ENCODE measurements around the gene CCL19. TPM values are rescaled to one million over a fixed set of nuclear protein-coding genes. Genes with fewer than 3 reads are reported as not detected.

The CCL19 gene
- polyA plus RNA-seq, 1 of the 3 experiments (the other 2 are of a cell fraction), result not detected

- POLR2A ChIA-PET, result no interaction called here
- Histone ChIP-seq H3K27me3 (ENCODE audit: insufficient read depth) (no peaks in the 10 kb centered on the region; the same call in 1 of the 2 replicates), H3K9me3 (no peaks in the 10 kb centered on the region), H3K9ac (no peak overlapping the region), H3K4me3 (ENCODE audit: low read depth in 2 of 2, low read length in 1 of 2) (no peak overlapping the region), H3K27ac (ENCODE audit: low read depth in 2 of 2, low read length in 1 of 2) (no peak overlapping the region), H3K79me2 (ENCODE audit: insufficient read depth) (no peaks in the 10 kb centered on the region), H3K4me1 (ENCODE audit: control insufficient read depth in 1 of 2, insufficient read depth in 2 of 2, low read depth in 1 of 2, low read length in 1 of 2) (no peaks in the 10 kb centered on the region), H3K9me2 (no peaks in the 10 kb centered on the region), H3K4me2 (no peak overlapping the region), H4K20me1 (ENCODE audit: insufficient read depth) (no peaks in the 10 kb centered on the region), H3F3A (replicated peaks; ENCODE audit: insufficient read depth) (no peaks in the 10 kb centered on the region), H2AFZ (ENCODE audit: low read depth) (no peak overlapping the region), H3K36me3 (replicated peaks in 1 of 2; ENCODE audit: control insufficient read depth in 1 of 2, insufficient read depth in 2 of 2, low read length in 1 of 2) (no peaks in the 10 kb centered on the region)
- CTCF ChIA-PET, result interaction anchor here (1.0 kb wide), 1 partner anchor 16 kb away, joined by 3 read pairs; no protein-coding TSS in a partner anchor
- no peak for DNase-seq
- TF ChIP-seq RFX5 (IDR thresholded peaks at IDR 0.05; ENCODE audit: low read length) (no peak), USF1 (IDR thresholded peaks at IDR 0.05; ENCODE audit: borderline replicate concordance, low read depth) (no peak)
- 93% methylated on average over 3 of the region's 3 CpGs for WGBS (ENCODE audit: low lambda C conversion rate)
Observed at GRCh38 chr9:34717996-34718614, 27.0 kb upstream of the CCL19 start.

GRCh38 chr9:34716711-34717110 lies 25.6 kb upstream of the CCL19 start:
- no peaks in the 10 kb centered on the region for H3K36me3 ChIP-seq (replicated peaks in 1 of 2; ENCODE audit: control insufficient read depth in 1 of 2, insufficient read depth in 2 of 2, low read length in 1 of 2)
- 50% methylated on average over 4 of the region's 4 CpGs for WGBS (ENCODE audit: low lambda C conversion rate)
- POLR2A ChIA-PET, result no interaction called here
- TF ChIP-seq, protein P1, sequence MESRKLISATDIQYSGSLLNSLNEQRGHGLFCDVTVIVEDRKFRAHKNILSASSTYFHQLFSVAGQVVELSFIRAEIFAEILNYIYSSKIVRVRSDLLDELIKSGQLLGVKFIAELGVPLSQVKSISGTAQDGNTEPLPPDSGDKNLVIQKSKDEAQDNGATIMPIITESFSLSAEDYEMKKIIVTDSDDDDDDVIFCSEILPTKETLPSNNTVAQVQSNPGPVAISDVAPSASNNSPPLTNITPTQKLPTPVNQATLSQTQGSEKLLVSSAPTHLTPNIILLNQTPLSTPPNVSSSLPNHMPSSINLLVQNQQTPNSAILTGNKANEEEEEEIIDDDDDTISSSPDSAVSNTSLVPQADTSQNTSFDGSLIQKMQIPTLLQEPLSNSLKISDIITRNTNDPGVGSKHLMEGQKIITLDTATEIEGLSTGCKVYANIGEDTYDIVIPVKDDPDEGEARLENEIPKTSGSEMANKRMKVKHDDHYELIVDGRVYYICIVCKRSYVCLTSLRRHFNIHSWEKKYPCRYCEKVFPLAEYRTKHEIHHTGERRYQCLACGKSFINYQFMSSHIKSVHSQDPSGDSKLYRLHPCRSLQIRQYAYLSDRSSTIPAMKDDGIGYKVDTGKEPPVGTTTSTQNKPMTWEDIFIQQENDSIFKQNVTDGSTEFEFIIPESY (IDR thresholded peaks at IDR 0.05; ENCODE audit: borderline replicate concordance, low read depth), result no peak
- TF ChIP-seq USF1 (IDR thresholded peaks at IDR 0.05; ENCODE audit: borderline replicate concordance, low read depth) (no peak), MEF2A (IDR thresholded peaks at IDR 0.05; ENCODE audit: borderline replicate concordance, low read depth) (no peak), SMC3 (IDR thresholded peaks at IDR 0.05; ENCODE audit: low read depth, low read length) (no peak), NRF1 (IDR thresholded peaks at IDR 0.05; ENCODE audit: low read depth, low read length) (no peak), RXRA (IDR thresholded peaks at IDR 0.05; ENCODE audit: borderline replicate concordance, low read depth) (no peak), FOSL2 (IDR thresholded peaks at IDR 0.05; ENCODE audit: borderline replicate concordance, low read depth) (no peak), ELF1 (IDR thresholded peaks at IDR 0.05) (no peak), FOXM1 (IDR thresholded peaks at IDR 0.05; ENCODE audit: low read depth) (no peak), POLR2AphosphoS5 (IDR thresholded peaks at IDR 0.05; ENCODE audit: low read depth, low read length) (no peak), FOXJ3 (CRISPR knock-in tag; IDR thresholded peaks at IDR 0.05) (no peak), EZH2phosphoT487 (IDR thresholded peaks at IDR 0.05; ENCODE audit: borderline replicate concordance, low read depth) (no peak)
- no peak overlapping the region for H2AFZ ChIP-seq (ENCODE audit: low read depth)
- no peak overlapping the region for H3K4me3 ChIP-seq (ENCODE audit: low read depth in 2 of 2, low read length in 1 of 2)
- no peaks in the 10 kb centered on the region; the same call in 1 of the 2 replicates for H3K27me3 ChIP-seq (ENCODE audit: insufficient read depth)
- H4K20me1 ChIP-seq (ENCODE audit: insufficient read depth), result no peaks in the 10 kb centered on the region
- H3K79me2 ChIP-seq (ENCODE audit: insufficient read depth), result no peaks in the 10 kb centered on the region
- no peaks in the 10 kb centered on the region for H3F3A ChIP-seq (replicated peaks; ENCODE audit: insufficient read depth)
- H3K4me2 ChIP-seq, result no peak overlapping the region
- CTCF ChIA-PET, result interaction anchor here (1.1 to 6.1 kb wide), 2 partner anchors 12 to 14 kb away, joined by 3 to 42 read pairs; no protein-coding TSS in a partner anchor
- no peak overlapping the region for H3K9ac ChIP-seq
- no peaks in the 10 kb centered on the region for H3K9me3 ChIP-seq
- DNase-seq, result no peak
- no peaks in the 10 kb centered on the region for H3K9me2 ChIP-seq
- no peaks in the 10 kb centered on the region for H3K4me1 ChIP-seq (ENCODE audit: control insufficient read depth in 1 of 2, insufficient read depth in 2 of 2, low read depth in 1 of 2, low read length in 1 of 2)
- no peak overlapping the region for H3K27ac ChIP-seq (ENCODE audit: low read depth in 2 of 2, low read length in 1 of 2)

All from SK-N-SH (cell line).